Measurements from ENCODE around the gene TLL1.

Gene TLL1

GRCh38 chr4:165872461-165873297 is at the start of gene TLL1:
TSS of gene TLL1 (plus strand) at chr4:165873237. CDS start at chr4:165873905, 668 bp downstream.
- no peak for TF ChIP-seq CTCF (IDR thresholded peaks at IDR 0.05; ENCODE audit: low read length)
- TF ChIP-seq EZH2 (optimal IDR thresholded peaks at IDR 0.05; ENCODE audit: low read depth, low read length) = no peak
- TF ChIP-seq EZH2phosphoT487 (IDR thresholded peaks at IDR 0.05; ENCODE audit: low read length) = no peak
- Histone ChIP-seq H3K9ac (ENCODE audit: low read length) (no peak within 1 kb of the TSS), H3K9me3 (replicated peaks; ENCODE audit: insufficient read depth, low read length) (no peaks in the 10 kb centered on the region), H3K4me2 (ENCODE audit: low read depth, low read length) (peak within 1 kb of the TSS; percentile 79), H3K36me3 (replicated peaks; ENCODE audit: insufficient read depth, low read length) (no peaks in the 10 kb centered on the region), H2AFZ (ENCODE audit: low read length) (peak within 1 kb of the TSS; percentile 82), H3K79me2 (ENCODE audit: low read length) (no peaks in the 10 kb centered on the region), H4K20me1 (ENCODE audit: insufficient read depth, low read length) (no peaks in the 10 kb centered on the region), H3K27me3 (replicated peaks; ENCODE audit: insufficient read depth, low read length) (no peaks in the 10 kb centered on the region), H3K27ac (ENCODE audit: low read length) (no peak within 1 kb of the TSS), H3K9me2 (replicated peaks; ENCODE audit: insufficient read depth, low read length) (no peaks in the 10 kb centered on the region), H3K4me1 (ENCODE audit: low read length) (no peaks in the 10 kb centered on the region; the same call in 1 of the 2 replicates), H3F3A (ENCODE audit: insufficient read depth, low read length) (no peaks in the 10 kb centered on the region), H3K4me3 (ENCODE audit: low read length) (peak within 1 kb of the TSS; percentile 67)
- no peak for DNase-seq

GRCh38 chr4:165826166-165826565 is 46.9 kb upstream of the TLL1 start:
- Histone ChIP-seq H4K20me1 (ENCODE audit: insufficient read depth, low read length) (no peaks in the 10 kb centered on the region), H3K4me1 (ENCODE audit: low read length) (no peaks in the 10 kb centered on the region), H3K9me3 (replicated peaks; ENCODE audit: insufficient read depth, low read length) (no peaks in the 10 kb centered on the region), H3F3A (ENCODE audit: insufficient read depth, low read length) (no peaks in the 10 kb centered on the region), H3K27me3 (replicated peaks; ENCODE audit: insufficient read depth, low read length) (no peaks in the 10 kb centered on the region), H3K4me2 (ENCODE audit: low read depth, low read length) (no peak overlapping the region), H3K36me3 (replicated peaks; ENCODE audit: insufficient read depth, low read length) (no peaks in the 10 kb centered on the region), H3K4me3 (ENCODE audit: low read length) (no peak overlapping the region), H2AFZ (ENCODE audit: low read length) (no peak overlapping the region), H3K79me2 (ENCODE audit: low read length) (no peaks in the 10 kb centered on the region), H3K9me2 (replicated peaks; ENCODE audit: insufficient read depth, low read length) (no peaks in the 10 kb centered on the region), H3K27ac (ENCODE audit: low read length) (no peak overlapping the region), H3K9ac (ENCODE audit: low read length) (no peak overlapping the region)
- TF ChIP-seq CTCF (IDR thresholded peaks at IDR 0.05; ENCODE audit: low read length) = no peak
- no peak for DNase-seq

GRCh38 chr4:165827018-165827417 is 46.0 kb upstream of the TLL1 start:
- Histone ChIP-seq H3K27me3 (replicated peaks; ENCODE audit: insufficient read depth, low read length) (no peaks in the 10 kb centered on the region), H3F3A (ENCODE audit: insufficient read depth, low read length) (no peaks in the 10 kb centered on the region), H3K9me3 (replicated peaks; ENCODE audit: insufficient read depth, low read length) (no peaks in the 10 kb centered on the region), H4K20me1 (ENCODE audit: insufficient read depth, low read length) (no peaks in the 10 kb centered on the region), H3K4me3 (ENCODE audit: low read length) (no peak overlapping the region), H3K79me2 (ENCODE audit: low read length) (no peaks in the 10 kb centered on the region), H3K27ac (ENCODE audit: low read length) (no peak overlapping the region), H2AFZ (ENCODE audit: low read length) (no peak overlapping the region), H3K9ac (ENCODE audit: low read length) (no peak overlapping the region), H3K36me3 (replicated peaks; ENCODE audit: insufficient read depth, low read length) (no peaks in the 10 kb centered on the region), H3K9me2 (replicated peaks; ENCODE audit: insufficient read depth, low read length) (no peaks in the 10 kb centered on the region), H3K4me2 (ENCODE audit: low read depth, low read length) (no peak overlapping the region), H3K4me1 (ENCODE audit: low read length) (no peaks in the 10 kb centered on the region)
- TF ChIP-seq CTCF (IDR thresholded peaks at IDR 0.05; ENCODE audit: low read length) = no peak
- TF ChIP-seq EZH2phosphoT487 (IDR thresholded peaks at IDR 0.05; ENCODE audit: low read length) = no peak
- TF ChIP-seq EZH2 (optimal IDR thresholded peaks at IDR 0.05; ENCODE audit: low read depth, low read length) = no peak
- DNase-seq = no peak

Measured in MM.1S (cell line).